Epithelial cell of esophagus (primary cell): ENCODE results near the gene C15orf39.
"Not testable (repeated sequence)": the region's sequence is repeated elsewhere in the genome, so short reads cannot be mapped to it uniquely, and the experiment has no call there.

ENCODE experiments used
- DNase-seq: peaks from one replicate; pipeline ENCODE4 v3.0.0; 2010; ENCODE audit warnings: low read depth
- H3K4me3 ChIP-seq: 2 replicates; pipeline ENCODE4 v1.5.1; 2011; ENCODE audit warnings: mild to moderate bottlenecking, low read length, control low read depth
- CTCF ChIP-seq: IDR thresholded peaks from 2 replicates; pipeline ENCODE4 v1.5.1; 2011; ENCODE audit warnings: low read depth, mild to moderate bottlenecking, low read length, control low read depth, inconsistent platforms; ENCODE audit not compliant: insufficient read depth; ENCODE audit errors: missing control alignments

Gene C15orf39

GRCh38 chr15:75233504-75234190 is 32.0 kb downstream of the C15orf39 start:
- no peak for TF ChIP-seq CTCF
- no peak for DNase-seq
- no peak overlapping the region for H3K4me3 ChIP-seq

GRCh38 chr15:75234191-75234810 is 32.6 kb downstream of the C15orf39 start:
- DNase-seq, result no peak
- no peak overlapping the region for H3K4me3 ChIP-seq
- TF ChIP-seq CTCF, result no peak

GRCh38 chr15:75235051-75235673 is 33.5 kb downstream of the C15orf39 start:
- TF ChIP-seq CTCF, result no peak
- H3K4me3 ChIP-seq, result no peak overlapping the region
- no peak for DNase-seq

GRCh38 chr15:75235760-75236729 is 34.4 kb downstream of the C15orf39 start:
- no peak for TF ChIP-seq CTCF
- no peak overlapping the region for H3K4me3 ChIP-seq
- no peak for DNase-seq

GRCh38 chr15:75237316-75237982 is 35.8 kb downstream of the C15orf39 start:
- no peak for DNase-seq
- TF ChIP-seq CTCF, result no peak
- no peak overlapping the region for H3K4me3 ChIP-seq

GRCh38 chr15:75238150-75238549 is 36.5 kb downstream of the C15orf39 start:
- no peak overlapping the region for H3K4me3 ChIP-seq
- no peak for TF ChIP-seq CTCF
- no peak for DNase-seq

GRCh38 chr15:75245741-75246140 is 44.1 kb downstream of the C15orf39 start:
- not testable (repeated sequence) for H3K4me3 ChIP-seq, DNase-seq

- H3K4me3 ChIP-seq, DNase-seq: not testable (repeated sequence)
These were observed 47.3 kb downstream of the C15orf39 start for GRCh38 chr15:75248991-75249390.
